ENCODE results near the gene THEM4. TPM values are rescaled to one million over a fixed set of nuclear protein-coding genes. Genes with fewer than 3 reads are reported as not detected.
A peak's percentile ranks its signal among the peaks of the same experiment; 100 is the strongest.

Gene THEM4
- total RNA-seq, 2 experiments from 2014 or later, result 32.9 to 34.2 TPM

DNA sequence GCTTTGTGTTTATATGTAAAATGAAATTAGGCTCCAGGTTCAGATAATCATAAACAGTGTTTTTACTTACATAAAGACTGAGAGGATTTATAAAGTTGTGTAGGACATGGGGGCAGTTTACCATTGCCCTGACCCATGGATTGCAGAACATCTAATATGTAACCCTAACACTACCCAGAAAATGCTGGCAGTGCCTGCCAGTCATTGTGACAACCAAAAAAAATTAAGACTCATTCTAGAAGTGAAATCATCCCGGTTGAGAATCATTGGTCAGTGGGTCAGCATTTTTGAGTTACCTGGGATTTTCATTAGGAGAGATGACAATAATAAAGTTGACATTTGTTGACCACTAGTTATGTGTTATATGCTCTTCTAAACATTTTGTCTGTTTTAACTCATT lies 31.2 kb upstream of the THEM4 start:
- no peaks in the 10 kb centered on the region for H3K27me3 Mint-ChIP-seq
- no peak for DNase-seq
- H3K36me3 Mint-ChIP-seq, result no peaks in the 10 kb centered on the region
- H3K27ac Mint-ChIP-seq, result no peak overlapping the region
- no peak overlapping the region for H3K4me3 Mint-ChIP-seq
- H3K9me3 Mint-ChIP-seq, result no peaks in the 10 kb centered on the region
- H3K4me1 Mint-ChIP-seq, result peaks cover 28% of the 10 kb centered on the region

DNA sequence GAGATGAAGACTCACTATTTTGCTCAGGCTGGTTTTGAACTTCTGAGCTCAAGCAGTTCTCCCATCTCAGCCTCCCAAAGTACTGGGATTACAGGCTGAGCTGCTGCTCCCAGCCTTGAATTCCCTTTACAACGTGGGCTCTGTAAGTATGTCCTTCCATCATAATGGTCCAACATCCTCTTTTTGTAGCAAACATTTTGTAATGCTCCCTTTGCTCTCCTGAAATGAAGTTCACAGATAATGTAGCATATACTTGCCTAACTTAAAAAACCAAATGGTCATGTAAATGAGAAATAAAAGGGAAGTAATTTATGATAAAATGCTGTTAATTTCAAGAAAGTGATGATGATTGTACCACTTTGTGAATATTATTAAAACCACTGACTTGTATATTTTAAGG lies 30.5 kb upstream of the THEM4 start:
- Mint-ChIP-seq H3K4me3 (no peak overlapping the region), H3K27ac (no peak overlapping the region), H3K27me3 (no peaks in the 10 kb centered on the region), H3K4me1 (peaks cover 24% of the 10 kb centered on the region), H3K36me3 (no peaks in the 10 kb centered on the region), H3K9me3 (no peaks in the 10 kb centered on the region)
- DNase-seq, result no peak

DNA sequence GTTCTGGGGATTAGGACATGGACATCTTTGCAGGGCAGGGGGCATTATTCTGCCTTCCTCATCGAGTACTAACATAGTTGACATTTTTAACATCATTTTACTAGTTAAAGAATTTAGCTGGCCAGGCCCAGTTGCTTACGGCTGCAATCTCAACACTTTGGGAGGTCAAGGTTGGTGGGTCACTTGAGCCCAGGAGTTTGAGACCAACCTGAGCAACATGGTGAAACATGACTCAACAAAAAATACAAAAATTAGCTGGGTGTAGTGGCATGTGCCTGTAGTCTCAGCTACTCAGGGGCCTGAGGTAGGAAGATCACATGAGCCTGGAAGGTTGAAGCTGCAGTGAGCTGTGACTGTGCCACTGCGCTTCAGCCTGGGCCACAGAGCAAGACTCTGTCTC lies 29.8 kb upstream of the THEM4 start:
- no peak overlapping the region for H3K27ac Mint-ChIP-seq

DNA sequence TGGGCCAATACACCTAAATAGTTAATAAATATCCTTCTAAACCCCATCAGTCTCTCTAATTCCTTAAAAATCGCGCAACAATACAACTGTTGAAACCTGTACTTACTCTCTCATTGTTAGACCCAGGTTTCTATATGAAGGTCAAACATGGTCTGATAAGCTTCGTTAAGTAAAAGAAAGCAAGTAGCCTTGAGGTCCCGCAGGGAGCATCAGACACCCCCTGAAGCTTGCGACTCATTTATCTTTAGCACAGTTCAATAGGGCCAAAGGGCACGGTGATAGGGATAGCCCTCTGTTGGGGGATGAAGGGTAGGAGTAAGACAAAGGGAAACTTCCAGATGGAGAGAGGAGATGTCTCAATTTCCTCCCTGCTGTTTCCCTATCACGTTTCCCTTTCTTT lies 27.3 kb upstream of the THEM4 start:
- H3K27ac Mint-ChIP-seq, result no peak overlapping the region
- peaks cover 15% of the 10 kb centered on the region for H3K4me1 Mint-ChIP-seq
- DNase-seq, result no peak
- no peaks in the 10 kb centered on the region for H3K36me3 Mint-ChIP-seq
- H3K4me3 Mint-ChIP-seq, result no peak overlapping the region
- H3K27me3 Mint-ChIP-seq, result no peaks in the 10 kb centered on the region
- no peaks in the 10 kb centered on the region for H3K9me3 Mint-ChIP-seq

More for the DNA sequence above, 29.8 kb upstream of the THEM4 start:
- Mint-ChIP-seq H3K4me3 (no peak overlapping the region), H3K27me3 (no peaks in the 10 kb centered on the region), H3K36me3 (no peaks in the 10 kb centered on the region), H3K9me3 (no peaks in the 10 kb centered on the region), H3K4me1 (peaks cover 24% of the 10 kb centered on the region)
- DNase-seq, result no peak

DNA sequence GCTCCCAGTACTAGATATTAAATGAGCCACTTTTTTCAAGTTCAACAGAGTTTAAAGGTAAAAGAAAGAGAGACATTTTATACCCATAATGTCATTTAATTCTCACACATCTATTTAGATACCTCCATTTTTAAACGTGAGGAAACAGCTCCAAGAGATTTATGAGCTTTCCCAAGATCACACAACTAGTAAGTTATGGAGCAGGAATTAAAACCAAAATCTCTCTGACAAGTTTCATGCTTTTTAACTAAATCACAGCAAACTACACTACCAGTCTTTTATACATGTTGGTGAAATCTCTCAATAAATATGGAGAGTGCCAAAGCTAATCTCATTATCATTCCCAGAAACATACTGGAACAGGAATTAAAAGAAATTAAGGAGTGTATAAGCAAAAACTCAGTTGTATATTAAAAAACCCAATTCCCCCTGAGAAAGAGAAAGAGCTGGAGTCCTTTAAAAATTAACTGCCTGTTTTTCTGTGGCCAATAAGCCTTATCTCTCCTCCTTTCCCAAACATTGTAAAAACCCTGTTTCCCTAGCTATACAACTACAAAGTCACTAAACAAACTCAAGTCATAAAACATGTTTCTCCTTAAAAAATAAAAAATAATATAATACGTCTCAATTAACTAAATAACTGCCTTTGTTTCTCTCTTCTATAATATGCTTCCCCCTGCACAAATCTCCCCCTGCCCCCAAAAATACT lies 26.7 kb upstream of the THEM4 start:
- Mint-ChIP-seq H3K9me3 (no peaks in the 10 kb centered on the region), H3K36me3 (no peaks in the 10 kb centered on the region), H3K4me1 (peaks cover 12% of the 10 kb centered on the region), H3K4me3 (no peak overlapping the region), H3K27me3 (no peaks in the 10 kb centered on the region), H3K27ac (no peak overlapping the region)
- no peak for DNase-seq

DNA sequence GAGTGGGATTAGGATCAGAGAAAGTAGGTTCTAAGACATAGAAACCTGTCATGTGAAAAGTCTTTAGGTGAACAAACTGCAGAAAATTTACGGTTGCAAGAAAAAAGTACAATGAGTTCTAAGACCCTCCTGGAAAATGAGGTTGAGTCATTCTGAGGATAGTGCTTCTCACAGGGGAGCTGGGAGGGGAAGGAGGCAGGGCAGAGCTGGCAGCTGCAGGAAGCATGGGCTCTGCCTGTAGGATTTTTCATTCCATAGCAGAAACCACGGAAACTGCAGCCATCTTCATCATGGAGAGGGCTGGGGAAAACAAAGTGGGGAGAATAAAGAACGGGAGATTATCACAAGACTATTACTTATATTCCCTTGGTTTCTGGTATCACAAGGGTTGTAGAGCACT lies 25.8 kb upstream of the THEM4 start:
- H3K27ac Mint-ChIP-seq, result no peak overlapping the region
- DNase-seq, result no peak
- H3K4me3 Mint-ChIP-seq, result no peak overlapping the region
- peaks cover 5% of the 10 kb centered on the region for H3K4me1 Mint-ChIP-seq
- H3K9me3 Mint-ChIP-seq, result no peaks in the 10 kb centered on the region
- no peaks in the 10 kb centered on the region for H3K27me3 Mint-ChIP-seq
- H3K36me3 Mint-ChIP-seq, result no peaks in the 10 kb centered on the region

DNA sequence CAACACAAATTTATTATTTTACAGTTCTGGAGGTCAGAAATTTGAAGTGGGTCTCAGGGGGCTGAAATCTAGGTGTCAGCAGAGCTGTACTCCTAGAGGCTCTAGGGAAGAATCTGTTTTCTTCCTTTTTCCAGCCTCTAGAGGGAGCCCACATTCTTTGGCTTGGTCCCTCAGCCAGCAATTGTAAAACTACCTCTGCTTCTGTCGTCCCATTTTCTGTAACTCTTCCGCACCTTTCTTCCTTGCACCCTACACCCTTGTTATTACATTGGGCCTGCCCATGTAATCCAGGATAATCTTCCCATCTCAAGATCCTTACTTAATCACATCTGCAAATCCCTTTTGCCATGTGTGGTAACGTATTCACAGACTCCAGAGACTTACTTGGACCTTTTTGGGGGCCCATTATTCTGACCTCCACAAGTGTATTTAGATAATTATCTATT lies 24.8 kb upstream of the THEM4 start:
- H3K36me3 Mint-ChIP-seq, result no peaks in the 10 kb centered on the region
- no peak overlapping the region for H3K27ac Mint-ChIP-seq

DNA sequence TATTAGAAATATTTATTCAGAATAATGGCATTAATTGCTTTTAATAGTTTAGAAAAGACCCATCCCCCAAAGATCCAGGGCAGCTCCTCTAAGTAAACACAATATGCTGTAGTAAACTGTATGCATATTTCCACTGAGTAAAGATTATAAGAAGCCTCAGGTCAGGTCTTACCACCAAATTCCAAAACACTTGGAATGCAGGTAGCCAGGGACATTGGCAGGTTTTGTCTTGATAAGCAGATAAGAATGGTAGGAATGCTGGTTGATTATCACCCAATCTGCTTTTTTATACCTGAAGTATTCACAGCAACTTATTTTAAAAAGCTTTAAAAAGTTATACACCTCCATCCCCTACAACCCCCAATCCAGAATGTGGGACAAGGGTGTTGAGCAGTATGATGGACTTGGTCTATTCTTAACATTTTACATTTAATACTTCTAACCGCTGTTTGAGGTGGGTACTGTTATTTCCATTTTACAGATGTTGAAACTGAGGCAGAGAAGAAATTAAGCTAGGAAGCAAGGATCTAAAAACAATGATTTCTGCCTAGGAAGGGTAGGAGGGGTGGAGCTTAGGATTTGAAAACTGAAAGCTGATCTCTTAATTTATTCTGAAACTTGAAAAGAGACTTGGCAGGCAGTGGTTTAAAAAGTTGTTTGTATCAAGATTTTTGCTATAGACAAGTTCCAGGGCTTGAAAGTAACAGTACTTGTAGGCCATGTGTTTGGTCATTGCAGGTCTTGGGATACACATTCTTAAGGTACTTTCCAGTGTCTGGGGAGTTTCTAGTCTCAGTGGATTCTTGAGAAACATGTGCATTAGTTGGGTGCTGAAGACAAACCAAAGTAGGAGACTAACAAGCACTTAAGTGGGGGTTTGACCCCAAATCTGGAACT lies 15.6 kb upstream of the THEM4 start:
- peaks cover 1% of the 10 kb centered on the region for H3K27me3 Mint-ChIP-seq
- H3K27ac Mint-ChIP-seq, result peak overlapping the region; percentile 46
- H3K4me3 Mint-ChIP-seq, result no peak overlapping the region
- H3K9me3 Mint-ChIP-seq, result no peaks in the 10 kb centered on the region
- DNase-seq, result no peak
- peaks cover 14% of the 10 kb centered on the region for H3K4me1 Mint-ChIP-seq
- no peaks in the 10 kb centered on the region for H3K36me3 Mint-ChIP-seq

More for the DNA sequence above, 24.8 kb upstream of the THEM4 start:
- DNase-seq, result peak; percentile 32
- Mint-ChIP-seq H3K4me3 (no peak overlapping the region), H3K27me3 (peaks cover 3% of the 10 kb centered on the region), H3K9me3 (no peaks in the 10 kb centered on the region), H3K4me1 (peaks cover 5% of the 10 kb centered on the region)

DNA sequence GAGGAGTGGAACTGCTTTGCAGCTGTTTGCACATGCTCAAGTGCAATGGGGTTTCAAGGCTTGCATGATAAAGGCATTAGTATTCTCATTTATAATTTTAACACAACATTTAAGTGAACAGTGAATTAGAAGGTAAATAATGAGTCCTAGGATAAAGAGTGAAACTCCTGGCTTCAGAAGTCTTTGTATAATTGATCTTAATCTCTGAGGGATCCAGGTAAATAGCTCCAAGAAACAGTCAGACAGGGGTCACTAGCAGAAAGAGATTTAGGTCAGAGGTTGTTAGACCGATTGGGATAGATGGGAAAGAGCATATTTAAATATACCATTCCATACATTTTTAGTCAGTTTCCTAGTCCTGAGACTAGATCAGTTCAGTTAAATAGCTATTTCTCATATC lies 14.1 kb upstream of the THEM4 start:
- Mint-ChIP-seq H3K36me3 (no peaks in the 10 kb centered on the region), H3K27ac (no peak overlapping the region), H3K27me3 (no peaks in the 10 kb centered on the region), H3K4me3 (no peak overlapping the region), H3K4me1 (peaks cover 15% of the 10 kb centered on the region), H3K9me3 (no peaks in the 10 kb centered on the region)
- DNase-seq, result no peak

DNA sequence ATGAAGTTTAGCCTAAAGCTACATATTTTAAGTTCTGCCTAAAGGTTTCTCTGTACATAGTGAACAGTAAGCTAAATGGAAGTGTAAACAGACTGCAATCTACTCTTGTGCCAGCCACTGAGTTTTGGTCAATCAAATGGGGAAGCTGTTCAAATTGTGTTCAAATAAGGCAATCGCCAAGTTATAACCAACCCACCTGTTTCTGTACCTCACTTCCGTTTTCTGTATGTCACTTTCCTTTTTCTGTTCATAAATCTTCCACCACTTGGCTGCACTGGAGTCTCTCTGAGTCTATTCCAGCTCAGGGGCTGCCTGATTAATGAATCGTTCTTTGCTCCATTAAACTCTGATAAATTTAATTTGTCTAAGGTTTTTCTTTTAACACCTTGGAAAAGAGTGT lies 10.8 kb upstream of the THEM4 start:
- Mint-ChIP-seq H3K4me3 (no peak overlapping the region), H3K27ac (peak overlapping the region; percentile 63), H3K4me1 (peaks cover 8% of the 10 kb centered on the region), H3K36me3 (no peaks in the 10 kb centered on the region), H3K9me3 (no peaks in the 10 kb centered on the region), H3K27me3 (no peaks in the 10 kb centered on the region)
- no peak for DNase-seq

DNA sequence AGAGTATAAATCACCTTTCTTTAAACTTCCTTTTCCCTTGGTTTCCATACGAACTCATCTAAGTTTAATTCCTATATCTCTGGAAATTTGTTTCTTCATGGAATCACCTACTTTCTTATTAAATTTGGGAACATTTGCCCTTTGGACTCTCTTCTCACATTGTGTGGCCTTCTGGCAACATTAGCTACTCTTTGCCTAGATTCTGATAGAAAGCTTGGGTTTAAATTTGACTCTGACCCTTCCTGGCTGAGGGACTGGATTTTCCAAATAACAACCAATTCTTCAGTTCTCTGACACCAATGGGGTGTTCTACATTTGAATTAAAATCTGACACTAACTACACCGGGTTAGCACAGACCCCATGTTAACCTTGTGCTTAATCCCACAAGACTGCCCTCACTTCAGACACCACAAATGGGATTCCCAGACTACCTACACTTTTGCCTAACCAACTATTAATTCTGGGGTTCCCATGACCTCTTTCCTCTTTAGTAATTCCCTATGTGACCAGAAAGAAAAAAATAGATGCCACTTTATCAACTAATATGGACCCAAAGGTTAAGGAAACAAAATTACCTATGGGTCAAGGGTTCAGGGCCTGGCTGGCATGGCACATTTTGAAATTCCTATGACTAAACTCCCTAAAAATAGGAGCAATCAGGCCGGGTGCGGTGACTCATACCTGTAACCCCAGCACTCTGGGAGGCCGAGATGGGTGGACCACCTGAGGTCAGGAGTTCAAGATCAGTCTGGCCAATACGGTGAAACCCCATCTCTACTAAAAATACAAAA lies 9.7 kb upstream of the THEM4 start:
- no peak overlapping the region for H3K27ac Mint-ChIP-seq
- peaks cover 5% of the 10 kb centered on the region for H3K4me1 Mint-ChIP-seq
- no peaks in the 10 kb centered on the region for H3K9me3 Mint-ChIP-seq
- DNase-seq, result no peak
- H3K36me3 Mint-ChIP-seq, result no peaks in the 10 kb centered on the region
- no peak overlapping the region for H3K4me3 Mint-ChIP-seq
- no peaks in the 10 kb centered on the region for H3K27me3 Mint-ChIP-seq

DNA sequence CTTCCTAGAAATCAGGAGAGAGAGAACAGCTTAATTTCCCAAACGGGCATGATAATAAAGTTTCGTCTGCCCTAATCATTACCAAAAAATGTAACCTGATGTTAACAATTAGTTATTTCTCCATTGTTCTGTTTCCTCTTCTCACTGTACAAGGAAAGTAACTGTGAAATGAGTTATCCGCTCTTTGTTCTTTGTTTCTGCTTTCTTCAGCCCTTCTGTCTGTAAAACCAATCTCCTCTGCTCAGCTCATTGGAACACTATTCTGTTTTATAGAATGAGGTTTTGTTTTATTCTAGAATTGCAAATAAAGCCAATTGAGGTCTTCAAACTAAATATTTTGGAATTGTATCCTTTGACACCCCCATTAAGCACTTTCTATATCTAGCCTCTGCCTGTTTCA lies 8.8 kb upstream of the THEM4 start:
- no peak overlapping the region for H3K27ac Mint-ChIP-seq
- DNase-seq, result no peak
- H3K9me3 Mint-ChIP-seq, result no peaks in the 10 kb centered on the region
- H3K27me3 Mint-ChIP-seq, result no peaks in the 10 kb centered on the region
- no peaks in the 10 kb centered on the region for H3K36me3 Mint-ChIP-seq
- no peak overlapping the region for H3K4me3 Mint-ChIP-seq
- H3K4me1 Mint-ChIP-seq, result peaks cover 5% of the 10 kb centered on the region

DNA sequence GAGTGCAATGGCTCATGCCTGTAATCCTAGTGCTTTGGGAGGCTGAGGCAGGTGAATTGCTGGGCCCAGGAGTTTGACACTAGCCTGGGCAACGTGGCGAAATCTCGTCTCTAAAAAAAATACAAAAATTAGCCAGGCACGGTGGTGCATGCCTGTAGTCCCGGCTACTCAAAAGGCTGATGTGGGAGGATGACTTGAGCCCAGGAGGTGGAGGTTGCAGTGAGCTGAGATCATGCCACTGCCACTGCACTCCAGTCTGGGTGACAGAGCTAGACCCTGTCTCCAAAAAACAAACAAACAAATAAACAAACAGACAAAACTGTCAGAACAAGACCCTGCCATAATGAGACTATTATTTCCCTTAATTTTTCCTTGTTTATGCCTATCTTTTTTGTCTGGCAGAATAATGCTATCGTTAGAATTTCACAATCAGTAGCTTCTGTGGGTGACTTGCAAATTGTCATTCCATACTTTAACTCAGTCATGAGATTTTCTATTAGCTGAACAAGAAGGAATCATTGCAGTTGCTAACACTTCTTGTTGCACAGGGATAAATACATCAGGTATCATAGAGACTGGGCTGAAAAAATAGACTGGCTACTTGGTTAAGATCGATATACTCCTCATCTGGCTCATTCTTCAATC lies 7.5 kb upstream of the THEM4 start:
- Mint-ChIP-seq H3K27me3 (no peaks in the 10 kb centered on the region), H3K4me1 (peaks cover 5% of the 10 kb centered on the region), H3K36me3 (no peaks in the 10 kb centered on the region), H3K4me3 (no peak overlapping the region), H3K27ac (no peak overlapping the region), H3K9me3 (no peaks in the 10 kb centered on the region)
- DNase-seq, result no peak

DNA sequence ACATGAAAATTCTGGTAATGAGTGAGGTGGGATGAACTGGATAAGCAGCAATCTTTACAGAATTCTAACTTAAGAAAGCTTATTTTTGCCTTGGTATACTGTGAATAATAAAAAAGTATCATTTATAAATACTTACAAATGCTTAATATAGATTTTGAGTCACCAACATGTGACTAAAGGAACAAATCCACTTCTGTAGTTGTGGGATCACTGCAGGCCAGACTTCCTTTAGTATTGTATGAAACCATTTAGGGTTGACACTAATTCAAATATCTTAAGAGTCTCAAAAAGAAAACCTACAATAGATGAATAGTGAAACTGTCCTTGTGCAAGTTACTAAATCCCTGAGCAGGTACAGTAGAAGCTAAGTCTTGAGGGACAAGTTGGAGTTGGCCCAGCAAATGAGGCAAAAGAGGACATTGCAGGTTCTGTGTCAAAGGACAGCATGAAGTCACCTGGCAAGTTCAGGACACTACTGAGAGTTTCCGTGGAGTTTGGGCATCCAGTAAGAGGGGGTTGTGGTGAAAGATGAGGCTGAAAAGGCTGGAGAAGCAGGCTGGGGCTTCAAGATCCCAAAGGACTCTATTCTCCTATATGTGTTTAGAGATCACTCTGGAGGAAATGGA lies 5.9 kb upstream of the THEM4 start:
- no peak overlapping the region for H3K27ac Mint-ChIP-seq
- H3K9me3 Mint-ChIP-seq, result peaks cover 2% of the 10 kb centered on the region
- DNase-seq, result no peak
- peaks cover 4% of the 10 kb centered on the region for H3K4me1 Mint-ChIP-seq
- H3K27me3 Mint-ChIP-seq, result no peaks in the 10 kb centered on the region
- no peak overlapping the region for H3K4me3 Mint-ChIP-seq
- H3K36me3 Mint-ChIP-seq, result no peaks in the 10 kb centered on the region

Measured in activated naive CD8-positive, alpha-beta T cell treated with anti-CD3 and anti-CD28 coated beads for 36 hours (primary cell).